GM23248 (cell line): ENCODE results near the gene TRMT1. TPM values are rescaled to one million over a fixed set of nuclear protein-coding genes. Genes with fewer than 3 reads are reported as not detected.

Experiments
- DNase-seq: peaks from one replicate; pipeline ENCODE4 v3.0.0-alpha.2; 2015
- H2AFZ ChIP-seq: fragments of 200-600 bp; sonication (generic); 2 replicates; pipeline ENCODE4 v1.6.1; 2016; ENCODE audit warnings: antibody characterized with exemption
- H3F3A ChIP-seq: fragments of 200-600 bp; sonication (generic); 2 replicates; pipeline ENCODE4 v1.6.1; 2016; ENCODE audit warnings: mild to moderate bottlenecking, antibody characterized with exemption, mixed run types; ENCODE audit not compliant: insufficient read depth
- H3K27ac ChIP-seq: fragments of 200-600 bp; sonication (generic); 2 replicates; pipeline ENCODE4 v1.5.1; 2016; ENCODE audit warnings: mild to moderate bottlenecking
- H3K27me3 ChIP-seq: fragments of 200-600 bp; sonication (generic); replicated peaks from 2 replicates; pipeline ENCODE4 v1.6.1; 2016; ENCODE audit warnings: mild to moderate bottlenecking; ENCODE audit not compliant: insufficient read depth
- H3K36me3 ChIP-seq: fragments of 200-600 bp; sonication (generic); 2 replicates; pipeline ENCODE4 v1.6.1; 2016; ENCODE audit warnings: low read depth, mild to moderate bottlenecking
- H3K4me1 ChIP-seq: fragments of 200-600 bp; sonication (generic); 2 replicates; pipeline ENCODE4 v1.6.1; 2016; ENCODE audit warnings: mild to moderate bottlenecking; ENCODE audit not compliant: insufficient read depth
- H3K4me2 ChIP-seq: fragments of 200-600 bp; sonication (generic); one replicate; pipeline ENCODE4 v1.6.1; 2016; ENCODE audit warnings: mild to moderate bottlenecking; ENCODE audit not compliant: unreplicated experiment
- H3K4me3 ChIP-seq: fragments of 200-600 bp; sonication (generic); 2 replicates; pipeline ENCODE4 v1.5.1; 2016; ENCODE audit warnings: mild to moderate bottlenecking
- H3K79me2 ChIP-seq: fragments of 200-600 bp; sonication (generic); 2 replicates; pipeline ENCODE4 v1.6.1; 2016; ENCODE audit warnings: mild to moderate bottlenecking; ENCODE audit not compliant: insufficient read depth
- H3K9ac ChIP-seq: fragments of 200-600 bp; sonication (generic); 2 replicates; pipeline ENCODE4 v1.6.1; 2016; ENCODE audit warnings: mild to moderate bottlenecking
- H3K9me2 ChIP-seq: fragments of 200-600 bp; sonication (generic); 2 replicates; pipeline ENCODE4 v1.6.1; 2016; ENCODE audit warnings: mixed run types, mild to moderate bottlenecking, moderate library complexity; ENCODE audit not compliant: insufficient read depth
- H3K9me3 ChIP-seq: fragments of 200-600 bp; sonication (generic); one replicate; pipeline ENCODE4 v1.6.1; 2017; ENCODE audit warnings: low read depth
- H4K20me1 ChIP-seq: fragments of 200-600 bp; sonication (generic); 2 replicates; pipeline ENCODE4 v1.6.0; 2016; ENCODE audit not compliant: insufficient read depth
- EZH2 ChIP-seq: fragments of 200-600 bp; sonication (generic); IDR thresholded peaks from 2 replicates; pipeline ENCODE4 v1.6.1; 2018; ENCODE audit warnings: antibody characterized with exemption, mild to moderate bottlenecking; ENCODE audit not compliant: insufficient read depth, poor library complexity, severe bottlenecking
- EZH2phosphoT487 ChIP-seq: fragments of 200-600 bp; sonication (generic); IDR thresholded peaks from 2 replicates; pipeline ENCODE4 v1.6.1; 2018; ENCODE audit warnings: antibody characterized with exemption, moderate library complexity, mild to moderate bottlenecking, low read depth; ENCODE audit not compliant: insufficient read depth
- WGBS, 2 experiments: methylation state at CpG; one replicate each; pipeline ENCODE4 v1.1.6; 2015 to 2017; ENCODE audit warnings: low lambda C conversion rate in 2 of 2, low coverage in 1 of 2; ENCODE audit errors: missing lambda C conversion rate in 2 of 2; 5-methylcytosine and 5-hydroxymethylcytosine counted together
- in situ Hi-C: fragments of 300-500 bp; cut with MboI; formaldehyde crosslinking; loops from 2 replicates; pipeline ENCODE4 v1.15.0; 2020
- polyA plus RNA-seq: library from polyadenylated mRNA; unstranded; fragments of >200 nt; fragmentation: Nextera tagmentation; extraction: Ambion mirVana; gene quantifications from 2 replicates; pipeline ENCODE4 v1.2.1, GENCODE V29; 2016
- total RNA-seq: library from RNA; depleted of rRNA; stranded (reverse); fragments of >200 nt; shearing (Covaris generic); gene quantifications from 2 replicates; pipeline ENCODE4 v1.2.3, GENCODE V29; 2014

TRMT1 gene
- total and polyA plus RNA-seq, 2 experiments from 2014 or later = 30.4 to 31.8 TPM

DNA sequence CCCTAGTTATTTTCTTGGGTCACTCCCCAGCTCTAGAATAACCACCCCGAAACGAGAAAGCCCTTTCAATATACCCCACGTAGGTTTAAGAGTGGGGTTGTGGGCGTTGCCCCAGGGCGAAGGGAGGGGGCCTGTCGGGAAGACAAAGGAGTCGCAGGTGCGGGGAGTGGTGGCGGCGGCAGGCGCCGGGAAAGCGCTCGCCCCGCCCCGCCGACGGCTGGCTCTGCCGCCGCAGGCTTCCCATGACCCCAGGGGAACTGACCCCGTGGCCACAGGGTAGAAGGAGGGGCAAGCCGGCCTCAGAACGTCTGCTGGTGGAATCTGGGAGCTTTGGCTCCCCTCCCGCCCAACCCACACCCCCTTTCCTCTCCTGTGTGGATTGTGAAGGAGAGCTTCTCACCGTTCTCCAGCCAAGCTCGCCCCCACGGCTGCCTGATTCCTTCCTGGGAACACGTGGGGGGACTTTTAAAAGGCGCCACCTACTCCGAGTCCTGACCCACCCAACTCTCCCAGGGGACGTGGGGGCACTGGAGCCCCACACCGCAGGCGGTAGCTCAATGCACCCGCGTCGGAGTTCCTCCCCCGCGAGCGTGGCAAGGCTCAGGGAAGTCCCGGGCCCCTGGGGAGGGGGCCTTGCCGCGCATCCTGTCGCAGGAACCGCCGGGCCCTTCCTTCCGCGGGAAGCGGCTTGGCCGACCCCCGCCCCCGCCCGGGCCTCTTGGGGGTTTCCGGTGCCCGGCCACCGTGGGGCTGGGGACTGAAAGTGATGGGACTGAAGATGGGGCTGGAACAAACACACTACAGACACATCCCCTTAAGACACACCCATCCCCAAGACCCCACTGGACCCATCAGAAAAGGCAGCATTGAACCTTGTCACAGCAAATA, 39.2 kb upstream of the TRMT1 start:
- peak overlapping the region; percentile 83 for H3K4me3 ChIP-seq
- no peak overlapping the region for H2AFZ ChIP-seq
- H4K20me1 ChIP-seq = no peaks in the 10 kb centered on the region
- peaks cover 36% of the 10 kb centered on the region for H3K79me2 ChIP-seq
- in situ Hi-C loops = no loop called here
- H3K9ac ChIP-seq = peak overlapping the region; percentile 96
- H3K9me2 ChIP-seq = no peaks in the 10 kb centered on the region
- H3K4me2 ChIP-seq = peak overlapping the region; percentile 98
- peak overlapping the region; percentile 94 for H3K27ac ChIP-seq
- H3K36me3 ChIP-seq = no peaks in the 10 kb centered on the region; the same call in 1 of the 2 replicates
- no peak for TF ChIP-seq EZH2
- TF ChIP-seq EZH2phosphoT487 = no peak
- DNase-seq = peak; percentile 85
- H3F3A ChIP-seq = peaks cover 49% of the 10 kb centered on the region
- H3K9me3 ChIP-seq = no peaks in the 10 kb centered on the region
- H3K27me3 ChIP-seq = no peaks in the 10 kb centered on the region
- WGBS, 2 experiments = 18 to 27% methylated on average over 35 to 48 of the region's 55 CpGs
- H3K4me1 ChIP-seq = peaks cover 11% of the 10 kb centered on the region; the same call in 1 of the 2 replicates

DNA sequence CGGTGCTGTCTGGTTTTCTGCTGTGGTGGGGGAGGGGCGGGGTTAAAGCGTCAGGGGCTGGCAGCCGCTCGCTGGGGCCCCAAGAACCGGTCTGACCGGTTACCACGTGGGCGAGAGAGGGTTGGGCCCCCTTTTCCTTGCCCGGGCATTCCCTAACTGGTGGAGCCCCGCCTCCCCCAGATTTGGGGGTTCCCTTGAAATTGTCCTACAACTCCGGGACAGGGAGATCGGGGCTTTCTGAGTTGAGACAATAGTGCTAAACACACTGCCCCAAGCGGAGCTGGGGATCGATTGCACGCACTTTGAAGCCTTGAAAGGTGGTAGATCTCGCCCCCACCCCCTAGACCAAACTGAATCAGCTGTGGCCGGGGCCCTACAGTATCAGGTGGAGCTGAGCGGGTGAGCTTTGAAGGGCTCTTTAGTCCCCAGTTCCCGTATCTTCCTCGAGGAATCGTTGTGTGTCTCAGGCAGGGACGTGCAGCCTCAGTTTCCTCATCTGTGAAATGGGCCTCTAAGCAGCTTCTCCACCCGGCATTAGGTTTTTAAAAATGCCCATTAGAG, 38.5 kb upstream of the TRMT1 start:
- 0 out of 2 replicates have a peak, but pooled peaks cover 5% of the 10 kb centered on the region for H3K4me1 ChIP-seq
- no peak overlapping the region for H2AFZ ChIP-seq
- H3K9me3 ChIP-seq = no peaks in the 10 kb centered on the region
- peak overlapping the region; percentile 98 for H3K4me2 ChIP-seq
- peak; percentile 83 for DNase-seq
- H3K36me3 ChIP-seq = no peaks in the 10 kb centered on the region; the same call in 1 of the 2 replicates
- peak overlapping the region; percentile 96 for H3K9ac ChIP-seq
- H3K4me3 ChIP-seq = peak overlapping the region; percentile 83
- TF ChIP-seq EZH2phosphoT487 (no peak), EZH2 (no peak)
- H3K79me2 ChIP-seq = peaks cover 40% of the 10 kb centered on the region
- peaks cover 44% of the 10 kb centered on the region for H3F3A ChIP-seq
- no peaks in the 10 kb centered on the region for H3K9me2 ChIP-seq
- peak overlapping the region; percentile 94 for H3K27ac ChIP-seq
- in situ Hi-C loops = no loop called here
- H3K27me3 ChIP-seq = no peaks in the 10 kb centered on the region
- WGBS, 2 experiments = 5% methylated on average over 22 to 24 of the region's 24 CpGs
- H4K20me1 ChIP-seq = no peaks in the 10 kb centered on the region

DNA sequence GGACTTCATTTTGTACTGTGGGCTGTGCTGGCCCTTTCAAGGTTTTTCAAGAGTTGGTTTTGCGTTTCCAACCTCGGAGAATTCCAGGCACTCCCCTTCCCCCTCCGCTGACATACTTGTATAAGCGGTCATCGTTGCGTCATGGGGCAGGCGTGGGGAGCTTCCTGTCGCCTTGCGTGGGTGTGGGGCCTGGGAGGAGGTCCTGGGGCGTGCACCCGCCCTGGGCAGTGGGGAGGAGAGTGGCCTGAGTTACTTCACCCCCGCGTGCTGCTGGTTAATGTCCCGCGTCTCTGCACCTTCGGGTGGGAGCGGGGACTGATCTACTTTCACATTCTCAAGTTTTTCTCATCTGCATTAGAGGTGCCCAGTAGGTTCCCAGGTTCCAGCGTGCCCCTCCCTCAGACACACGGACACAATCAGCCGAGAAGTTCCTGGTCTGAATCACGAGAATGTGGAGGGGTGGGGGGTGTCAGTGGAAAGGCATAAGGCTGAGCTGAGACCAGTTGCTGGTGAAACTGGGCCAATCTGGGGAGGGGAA, 37.8 kb upstream of the TRMT1 start:
- 0 out of 2 replicates have a peak, but pooled peaks cover 5% of the 10 kb centered on the region for H3K4me1 ChIP-seq
- peak; percentile 99 for DNase-seq
- H3K4me3 ChIP-seq = peak overlapping the region; percentile 83
- H3K27ac ChIP-seq = peak overlapping the region; percentile 94
- no peaks in the 10 kb centered on the region for H3K27me3 ChIP-seq
- no peaks in the 10 kb centered on the region for H4K20me1 ChIP-seq
- peaks cover 43% of the 10 kb centered on the region for H3F3A ChIP-seq
- H3K79me2 ChIP-seq = peaks cover 42% of the 10 kb centered on the region
- no peak overlapping the region for H2AFZ ChIP-seq
- no peak for TF ChIP-seq EZH2
- no peak for TF ChIP-seq EZH2phosphoT487
- H3K36me3 ChIP-seq = no peaks in the 10 kb centered on the region; the same call in 1 of the 2 replicates
- H3K4me2 ChIP-seq = peak overlapping the region; percentile 98
- in situ Hi-C loops = no loop called here
- 1% methylated on average over 21 of the region's 21 CpGs for WGBS, 2 experiments
- H3K9me3 ChIP-seq = no peaks in the 10 kb centered on the region
- peak overlapping the region; percentile 96 for H3K9ac ChIP-seq
- H3K9me2 ChIP-seq = no peaks in the 10 kb centered on the region

DNA sequence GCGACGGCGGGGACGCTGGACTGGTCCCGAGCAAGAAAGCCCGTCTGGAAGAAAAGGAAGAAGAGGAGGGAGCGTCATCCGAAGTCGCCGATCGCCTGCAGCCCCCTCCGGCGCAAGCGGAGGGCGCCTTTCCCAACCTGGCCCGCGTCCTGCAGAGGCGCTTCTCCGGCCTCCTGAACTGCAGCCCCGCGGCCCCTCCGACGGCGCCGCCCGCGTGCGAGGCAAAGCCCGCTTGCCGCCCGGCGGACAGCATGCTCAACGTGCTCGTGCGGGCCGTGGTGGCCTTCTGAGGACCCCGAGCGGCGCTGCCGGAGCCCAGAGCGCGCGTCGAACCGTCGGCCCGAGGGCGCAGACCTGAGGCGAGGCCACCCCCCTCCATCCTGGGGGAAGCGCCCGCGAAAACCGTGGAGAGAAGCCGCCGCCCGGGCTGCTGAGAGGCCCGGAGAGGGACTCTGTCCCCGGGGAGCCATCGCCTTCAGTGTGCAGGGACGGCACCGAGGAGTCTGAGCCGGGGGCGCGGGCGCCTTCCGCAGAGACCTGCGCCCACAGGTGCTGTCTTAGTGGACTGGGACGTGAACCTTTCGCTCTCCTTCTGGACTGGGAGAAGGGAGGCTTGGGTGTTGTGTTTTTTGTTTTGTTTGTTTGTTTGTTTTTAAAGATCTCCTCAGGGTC, 37.2 kb upstream of the TRMT1 start:
- peaks cover 47% of the 10 kb centered on the region for H3K79me2 ChIP-seq
- H3K9me2 ChIP-seq = no peaks in the 10 kb centered on the region
- H3F3A ChIP-seq = peaks cover 43% of the 10 kb centered on the region
- H3K4me1 ChIP-seq = 0 out of 2 replicates have a peak, but pooled peaks cover 10% of the 10 kb centered on the region
- WGBS, 2 experiments = 0 to 2% methylated on average over 63 to 68 of the region's 69 CpGs
- no peak for TF ChIP-seq EZH2phosphoT487
- no peak for TF ChIP-seq EZH2
- H3K4me3 ChIP-seq = peak overlapping the region; percentile 83
- peak overlapping the region; percentile 96 for H3K9ac ChIP-seq
- in situ Hi-C loops = no loop called here
- H4K20me1 ChIP-seq = no peaks in the 10 kb centered on the region
- peak overlapping the region; percentile 98 for H3K4me2 ChIP-seq
- H3K36me3 ChIP-seq = no peaks in the 10 kb centered on the region; the same call in 1 of the 2 replicates
- no peaks in the 10 kb centered on the region for H3K27me3 ChIP-seq
- peak overlapping the region; percentile 94 for H3K27ac ChIP-seq
- H2AFZ ChIP-seq = no peak overlapping the region
- peak; percentile 74 for DNase-seq
- H3K9me3 ChIP-seq = no peaks in the 10 kb centered on the region
